ENCODE measurements around the gene DYRK1B.
A peak's percentile ranks its signal among the peaks of the same experiment; 100 is the strongest.

Gene DYRK1B

GRCh38 chr19:39792999-39793546 is 40.9 kb downstream of the DYRK1B start:
- H3K36me3 Mint-ChIP-seq (ENCODE audit: low read depth) = no peaks in the 10 kb centered on the region
- H3K27me3 Mint-ChIP-seq (ENCODE audit: low read depth) = no peaks in the 10 kb centered on the region
- no peak overlapping the region for H3K27ac Mint-ChIP-seq
- peaks cover 9% of the 10 kb centered on the region for H3K4me1 Mint-ChIP-seq
- peak overlapping the region; percentile 70 to 79 (median 77) for H3K4me3 Mint-ChIP-seq
- peaks cover 9% of the 10 kb centered on the region for H3K9me3 Mint-ChIP-seq
- TF ChIP-seq CTCF (IDR thresholded peaks at IDR 0.05; ENCODE audit: unreplicated experiment in 3 of 3) = peak; percentile 87 to 91 (median 90)

- no peak overlapping the region for H3K27ac Mint-ChIP-seq
- no peaks in the 10 kb centered on the region for H3K36me3 Mint-ChIP-seq (ENCODE audit: low read depth)
- peaks cover 11% of the 10 kb centered on the region for H3K9me3 Mint-ChIP-seq
- H3K4me1 Mint-ChIP-seq = no peaks in the 10 kb centered on the region
- peaks cover 16% of the 10 kb centered on the region for H3K27me3 Mint-ChIP-seq (ENCODE audit: low read depth)
- no peak for TF ChIP-seq CTCF (IDR thresholded peaks at IDR 0.05; ENCODE audit: unreplicated experiment in 3 of 3)
- no peak overlapping the region for H3K4me3 Mint-ChIP-seq
Measured at GRCh38 chr19:39788244-39788643, 45.7 kb downstream of the DYRK1B start.

GRCh38 chr19:39780894-39781293 is 53.1 kb downstream of the DYRK1B start:
- Mint-ChIP-seq H3K4me3 (no peak overlapping the region), H3K27me3 (ENCODE audit: low read depth) (peaks cover 25% of the 10 kb centered on the region), H3K27ac (no peak overlapping the region), H3K4me1 (no peaks in the 10 kb centered on the region), H3K9me3 (no peaks in the 10 kb centered on the region), H3K36me3 (ENCODE audit: low read depth) (no peaks in the 10 kb centered on the region)
- TF ChIP-seq CTCF (IDR thresholded peaks at IDR 0.05; ENCODE audit: unreplicated experiment in 3 of 3) = no peak

GRCh38 chr19:39778763-39779162 is 55.2 kb downstream of the DYRK1B start, which contains the start of gene LEUTX:
Gene LEUTX, plus strand, starts transcription at chr19:39778854. Its CDS starts 67 bp downstream, at chr19:39778921.
- no peak within 1 kb of the TSS for H3K4me3 Mint-ChIP-seq
- no peaks in the 10 kb centered on the region for H3K9me3 Mint-ChIP-seq
- H3K36me3 Mint-ChIP-seq (ENCODE audit: low read depth) = no peaks in the 10 kb centered on the region
- TF ChIP-seq CTCF (IDR thresholded peaks at IDR 0.05; ENCODE audit: unreplicated experiment in 3 of 3) = no peak
- no peak within 1 kb of the TSS for H3K27ac Mint-ChIP-seq
- no peaks in the 10 kb centered on the region for H3K4me1 Mint-ChIP-seq
- peaks cover 23% of the 10 kb centered on the region for H3K27me3 Mint-ChIP-seq (ENCODE audit: low read depth)

Measured in nephron (organoid).